ENCODE results near the gene MAPKAPK3. TPM values are rescaled to one million over a fixed set of nuclear protein-coding genes. Genes with fewer than 3 reads are reported as not detected.

The MAPKAPK3 gene
- total RNA-seq, 1 experiment from 2014 or later = 40.1 TPM

- Histone ChIP-seq H3K27me3 (replicated peaks; ENCODE audit: control insufficient read depth, insufficient read depth, low read length) (no peaks in the 10 kb centered on the region), H3K9me3 (no peaks in the 10 kb centered on the region), H3K4me1 (peaks cover 15% of the 10 kb centered on the region), H3K4me3 (ENCODE audit: low read depth, low read length) (no peak overlapping the region), H3K36me3 (ENCODE audit: control insufficient read depth, insufficient read depth, low read length) (peaks cover 1% of the 10 kb centered on the region)
- H3K36me3 Mint-ChIP-seq (ENCODE audit: insufficient read depth, unreplicated experiment) = no peaks in the 10 kb centered on the region
- no peaks in the 10 kb centered on the region for H3K9me3 Mint-ChIP-seq (ENCODE audit: unreplicated experiment)
- intact Hi-C loops (cut with micrococcal nuclease; ENCODE audit: unreplicated experiment) = no loop called here
- POLR2A ChIA-PET = no interaction called here
- no TSS peak for BruUV-seq (replicated peaks)
- H3K27me3 Mint-ChIP-seq (ENCODE audit: insufficient read depth, unreplicated experiment) = no peaks in the 10 kb centered on the region
- no peak for DNase-seq
- peaks cover 17% of the 10 kb centered on the region for H3K4me1 Mint-ChIP-seq (ENCODE audit: low read depth, unreplicated experiment)
- CTCF ChIA-PET = no interaction called here
- H3K27ac Mint-ChIP-seq (ENCODE audit: unreplicated experiment) = no peak overlapping the region
- no peak overlapping the region for H3K4me3 Mint-ChIP-seq (ENCODE audit: unreplicated experiment)
- peak in 1 of 2 experiments; percentile 36 for TF ChIP-seq CTCF (IDR thresholded peaks at IDR 0.05; ENCODE audit: insufficient read depth in 1 of 2, low read depth in 1 of 2, low read length in 1 of 2, severe bottlenecking in 1 of 2, unreplicated experiment in 1 of 2)
These were observed 36.1 kb upstream of the MAPKAPK3 start for GRCh38 chr3:50580683-50581458.

DNA sequence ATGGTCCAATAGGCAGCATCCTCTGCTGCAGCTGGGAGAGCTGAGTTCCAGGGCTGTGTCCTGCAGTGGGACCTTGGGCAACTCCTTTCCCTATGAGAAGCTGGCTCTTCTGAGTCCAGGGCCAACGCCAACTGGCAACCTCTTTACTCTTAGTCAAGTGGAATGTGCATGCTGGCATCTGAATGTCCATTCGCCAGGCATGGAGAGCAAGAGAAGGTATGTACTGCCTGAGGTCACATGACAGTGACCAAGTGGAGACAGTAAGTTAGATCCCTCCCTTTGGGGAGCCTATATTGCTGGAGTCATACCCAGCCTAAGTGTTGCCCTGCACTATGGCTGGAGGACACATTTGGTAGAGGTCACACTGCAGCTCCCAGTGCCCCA, 35.5 kb upstream of the MAPKAPK3 start:
- no peaks in the 10 kb centered on the region for H3K27me3 ChIP-seq (replicated peaks; ENCODE audit: control insufficient read depth, insufficient read depth, low read length)
- peaks cover 1% of the 10 kb centered on the region for H3K36me3 ChIP-seq (ENCODE audit: control insufficient read depth, insufficient read depth, low read length)
- H3K27me3 Mint-ChIP-seq (ENCODE audit: insufficient read depth, unreplicated experiment) = no peaks in the 10 kb centered on the region
- H3K4me1 Mint-ChIP-seq (ENCODE audit: low read depth, unreplicated experiment) = peaks cover 17% of the 10 kb centered on the region
- H3K4me3 Mint-ChIP-seq (ENCODE audit: unreplicated experiment) = no peak overlapping the region
- intact Hi-C loops (cut with micrococcal nuclease; ENCODE audit: unreplicated experiment) = no loop called here
- H3K36me3 Mint-ChIP-seq (ENCODE audit: insufficient read depth, unreplicated experiment) = no peaks in the 10 kb centered on the region
- no peaks in the 10 kb centered on the region for H3K9me3 Mint-ChIP-seq (ENCODE audit: unreplicated experiment)
- CTCF ChIA-PET = interaction anchor here (0.6 kb wide), 1 partner anchor 93 kb away, joined by 3 read pairs; no protein-coding TSS in a partner anchor
- no TSS peak for BruUV-seq (replicated peaks)
- H3K4me1 ChIP-seq = peaks cover 15% of the 10 kb centered on the region
- no peak overlapping the region for H3K4me3 ChIP-seq (ENCODE audit: low read depth, low read length)
- DNase-seq = no peak
- no peak for TF ChIP-seq CTCF (IDR thresholded peaks at IDR 0.05; ENCODE audit: insufficient read depth in 1 of 2, low read depth in 1 of 2, low read length in 1 of 2, severe bottlenecking in 1 of 2, unreplicated experiment in 1 of 2)
- POLR2A ChIA-PET = no interaction called here
- no peak overlapping the region for H3K27ac Mint-ChIP-seq (ENCODE audit: unreplicated experiment)
- no peaks in the 10 kb centered on the region for H3K9me3 ChIP-seq

GRCh38 chr3:50582083-50582482, 34.9 kb upstream of the MAPKAPK3 start:
- Mint-ChIP-seq H3K27me3 (ENCODE audit: insufficient read depth, unreplicated experiment) (no peaks in the 10 kb centered on the region), H3K36me3 (ENCODE audit: insufficient read depth, unreplicated experiment) (no peaks in the 10 kb centered on the region), H3K9me3 (ENCODE audit: unreplicated experiment) (no peaks in the 10 kb centered on the region), H3K4me3 (ENCODE audit: unreplicated experiment) (no peak overlapping the region), H3K27ac (ENCODE audit: unreplicated experiment) (no peak overlapping the region), H3K4me1 (ENCODE audit: low read depth, unreplicated experiment) (peaks cover 17% of the 10 kb centered on the region)
- POLR2A ChIA-PET = no interaction called here
- no peak for TF ChIP-seq CTCF (IDR thresholded peaks at IDR 0.05; ENCODE audit: insufficient read depth in 1 of 2, low read depth in 1 of 2, low read length in 1 of 2, severe bottlenecking in 1 of 2, unreplicated experiment in 1 of 2)
- BruUV-seq (replicated peaks) = no TSS peak
- CTCF ChIA-PET = interaction anchor here (0.6 kb wide), 1 partner anchor 93 kb away, joined by 3 read pairs; no protein-coding TSS in a partner anchor
- no peaks in the 10 kb centered on the region for H3K9me3 ChIP-seq
- no peak for DNase-seq
- peaks cover 15% of the 10 kb centered on the region for H3K4me1 ChIP-seq
- intact Hi-C loops (cut with micrococcal nuclease; ENCODE audit: unreplicated experiment) = no loop called here
- no peaks in the 10 kb centered on the region for H3K27me3 ChIP-seq (replicated peaks; ENCODE audit: control insufficient read depth, insufficient read depth, low read length)
- no peak overlapping the region for H3K4me3 ChIP-seq (ENCODE audit: low read depth, low read length)
- peaks cover 1% of the 10 kb centered on the region for H3K36me3 ChIP-seq (ENCODE audit: control insufficient read depth, insufficient read depth, low read length)

All from Caco-2 (cell line).